Measurements from ENCODE around the gene KNL1.

DNA sequence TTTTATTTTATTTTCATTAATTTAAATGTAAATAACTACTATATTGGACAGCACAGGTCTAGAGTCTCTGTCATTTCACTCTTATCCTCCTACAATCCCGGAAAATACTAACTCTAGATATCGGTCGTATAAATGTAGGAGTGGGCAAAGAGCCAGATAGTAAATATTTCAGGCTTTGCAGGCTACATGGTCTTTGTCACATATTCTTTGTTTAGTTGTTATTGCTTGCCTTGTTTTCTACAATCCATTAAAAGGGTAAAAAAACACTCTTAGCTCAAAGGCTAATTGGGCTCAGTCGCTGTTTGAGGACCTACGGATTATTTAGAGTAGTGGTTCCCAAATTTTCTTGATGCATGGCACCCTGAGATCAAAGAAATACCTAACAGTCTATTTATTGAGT lies 1.7 kb downstream of the KNL1 start:
- TF ChIP-seq, protein P1, sequence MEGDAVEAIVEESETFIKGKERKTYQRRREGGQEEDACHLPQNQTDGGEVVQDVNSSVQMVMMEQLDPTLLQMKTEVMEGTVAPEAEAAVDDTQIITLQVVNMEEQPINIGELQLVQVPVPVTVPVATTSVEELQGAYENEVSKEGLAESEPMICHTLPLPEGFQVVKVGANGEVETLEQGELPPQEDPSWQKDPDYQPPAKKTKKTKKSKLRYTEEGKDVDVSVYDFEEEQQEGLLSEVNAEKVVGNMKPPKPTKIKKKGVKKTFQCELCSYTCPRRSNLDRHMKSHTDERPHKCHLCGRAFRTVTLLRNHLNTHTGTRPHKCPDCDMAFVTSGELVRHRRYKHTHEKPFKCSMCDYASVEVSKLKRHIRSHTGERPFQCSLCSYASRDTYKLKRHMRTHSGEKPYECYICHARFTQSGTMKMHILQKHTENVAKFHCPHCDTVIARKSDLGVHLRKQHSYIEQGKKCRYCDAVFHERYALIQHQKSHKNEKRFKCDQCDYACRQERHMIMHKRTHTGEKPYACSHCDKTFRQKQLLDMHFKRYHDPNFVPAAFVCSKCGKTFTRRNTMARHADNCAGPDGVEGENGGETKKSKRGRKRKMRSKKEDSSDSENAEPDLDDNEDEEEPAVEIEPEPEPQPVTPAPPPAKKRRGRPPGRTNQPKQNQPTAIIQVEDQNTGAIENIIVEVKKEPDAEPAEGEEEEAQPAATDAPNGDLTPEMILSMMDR (IDR thresholded peaks at IDR 0.05 in 4 of 5, conservative IDR thresholded peaks at IDR 0.05 in 1 of 5) = no peak
- no peak for TF ChIP-seq POLR2A (IDR thresholded peaks at IDR 0.05)

Measured in gastrocnemius medialis (tissue), 4 donors.